Cortex of kidney (tissue), 1 donor: Measurements from ENCODE around the gene FLYWCH1.

Experiments
- DNase-seq: peaks from one replicate; lab custom pipeline; 2025; lab: John Stamatoyannopoulos, UW

FLYWCH1 gene

DNA sequence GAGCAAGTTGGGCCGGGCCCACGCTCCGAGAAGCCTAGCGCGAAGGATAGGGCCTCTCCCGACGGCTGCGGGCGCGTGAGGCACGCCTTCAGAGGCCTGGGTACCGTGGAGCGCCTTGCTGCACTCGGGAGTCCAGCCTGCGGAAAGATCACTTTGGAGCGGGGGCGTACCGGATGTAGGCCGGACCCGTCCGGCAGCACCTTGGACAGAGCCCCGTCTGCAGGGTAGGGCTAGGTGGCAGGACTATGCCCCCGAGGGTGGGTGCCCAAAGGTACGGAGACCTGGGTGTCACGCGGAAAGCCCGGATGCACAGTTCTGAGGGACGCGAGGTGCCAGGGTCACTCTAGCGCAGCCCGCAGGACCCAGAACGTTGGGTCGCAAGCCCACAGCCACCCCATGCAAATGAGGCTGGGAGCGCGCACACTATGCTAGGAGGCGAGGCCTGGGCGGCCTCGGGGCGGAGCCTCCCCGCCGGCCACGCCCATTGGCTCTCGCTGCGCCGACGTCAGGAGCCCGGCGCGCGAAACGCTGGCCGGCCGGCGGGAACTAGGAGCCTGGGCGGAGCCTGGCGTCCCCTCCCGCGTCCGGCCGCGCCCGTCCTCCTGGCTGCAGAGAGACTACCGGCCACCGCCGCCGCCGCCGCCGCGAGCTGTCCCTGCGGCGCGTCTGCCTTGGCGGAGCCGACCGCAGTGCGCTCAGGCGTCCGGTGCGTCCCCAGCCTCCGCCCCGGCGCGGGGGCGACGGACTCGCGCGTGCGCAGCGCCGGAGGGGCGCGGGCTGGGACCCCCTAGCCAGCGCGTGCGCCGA, 57.2 kb downstream of the FLYWCH1 start, which contains the start of gene PAQR4:
Gene PAQR4 (plus strand): TSS at position 611 of the 807 bp plus-strand sequence. CDS start 327 bp downstream, outside the sequence.
- no peak for DNase-seq

DNA sequence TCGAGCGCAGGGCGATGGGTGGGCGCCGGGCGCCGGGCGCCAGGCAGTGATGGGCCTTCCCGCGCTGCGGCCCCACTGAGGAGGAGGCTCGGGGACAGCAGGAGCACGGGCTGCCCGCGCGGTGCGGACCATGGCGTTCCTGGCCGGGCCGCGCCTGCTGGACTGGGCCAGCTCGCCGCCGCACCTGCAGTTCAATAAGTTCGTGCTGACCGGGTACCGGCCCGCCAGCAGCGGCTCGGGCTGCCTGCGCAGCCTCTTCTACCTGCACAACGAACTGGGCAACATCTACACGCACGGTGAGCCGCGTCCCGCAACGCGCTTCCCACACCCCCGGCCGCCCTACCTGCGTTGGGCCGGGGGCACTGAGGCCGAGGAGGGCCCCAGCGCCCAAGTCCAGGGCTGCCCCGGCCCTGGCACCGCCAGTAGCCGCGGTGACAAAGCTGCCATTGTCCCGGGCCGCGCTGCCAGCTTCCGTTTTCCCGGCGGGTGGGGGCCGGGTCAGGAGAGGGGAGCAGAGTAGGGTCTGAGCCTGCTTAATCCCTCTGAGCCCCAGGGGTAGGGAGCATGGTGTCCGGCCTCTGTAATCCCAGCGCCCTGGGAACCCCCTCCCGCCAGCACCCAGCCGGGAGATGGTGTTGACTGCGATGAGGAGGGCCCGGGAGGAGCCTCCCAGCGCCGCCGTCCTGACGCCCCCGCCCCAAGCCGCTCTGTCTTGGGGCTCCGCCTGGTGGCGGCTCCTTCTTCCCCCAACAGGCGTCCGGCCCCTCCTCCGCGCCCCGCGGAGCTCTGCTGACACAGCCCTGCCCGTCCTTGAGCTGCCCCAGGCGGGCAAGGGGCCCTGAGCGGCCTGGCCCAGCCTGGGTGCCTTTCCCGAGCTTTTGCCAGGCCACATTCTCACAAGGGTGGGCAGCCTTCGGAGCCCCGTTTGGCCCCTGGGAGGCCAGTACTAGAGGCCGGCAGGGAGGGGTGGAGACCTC, 58.1 kb downstream of the FLYWCH1 start:
- DNase-seq: no peak

DNA sequence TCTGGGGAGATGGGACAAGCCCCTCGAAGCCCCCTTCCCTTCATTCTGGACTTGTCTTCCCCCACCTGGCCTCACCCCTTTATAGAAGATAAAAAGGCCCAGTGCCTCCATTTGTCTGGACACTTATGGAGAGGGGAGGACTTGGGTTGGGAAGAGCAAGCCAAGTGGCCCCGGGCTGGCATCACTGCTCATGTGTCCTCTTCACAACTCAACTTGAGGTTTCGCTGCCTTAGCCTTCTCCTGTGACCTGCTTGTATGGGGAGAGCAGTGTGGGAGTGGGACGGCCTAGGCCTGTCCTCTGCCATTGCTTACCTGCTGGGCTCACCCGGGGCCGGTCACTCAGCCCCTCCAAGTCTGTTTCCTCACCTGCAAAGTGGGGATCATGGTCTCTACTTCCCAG, 58.8 kb downstream of the FLYWCH1 start:
- DNase-seq: no peak

- DNase-seq: no peak
Observed at GRCh38 chr16:2971134-2971984, 59.6 kb downstream of the FLYWCH1 start.

GRCh38 chr16:2971985-2972784, 60.5 kb downstream of the FLYWCH1 start:
- no peak for DNase-seq

GRCh38 chr16:2973093-2973492, 61.4 kb downstream of the FLYWCH1 start:
- DNase-seq: no peak

- DNase-seq: no peak
Observed at GRCh38 chr16:2973605-2974318, 62.0 kb downstream of the FLYWCH1 start.

- DNase-seq: no peak
Observed at GRCh38 chr16:2974319-2975056, 62.8 kb downstream of the FLYWCH1 start.

GRCh38 chr16:2975161-2975795, 63.5 kb downstream of the FLYWCH1 start:
- no peak for DNase-seq

DNA sequence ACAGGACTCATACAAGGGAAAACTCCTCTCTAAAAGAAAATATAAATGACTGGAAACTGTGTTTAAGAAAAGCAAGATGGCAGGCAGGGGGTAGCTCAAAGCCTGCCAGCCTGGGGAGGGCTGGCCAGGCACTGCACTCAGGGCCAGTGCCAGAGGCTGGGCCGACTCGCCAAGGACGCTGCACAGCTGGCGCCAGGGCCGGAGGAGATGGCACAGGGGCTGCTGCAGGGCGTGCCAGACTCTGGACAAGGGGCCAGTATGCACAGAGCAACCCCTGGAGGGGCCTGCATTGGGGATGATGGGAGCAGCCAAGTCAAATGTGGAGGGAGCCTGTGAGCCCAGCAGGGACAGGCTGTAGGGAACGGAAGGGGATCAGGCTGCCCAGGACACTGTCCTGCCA, 64.5 kb downstream of the FLYWCH1 start:
- DNase-seq: no peak

- no peak for DNase-seq
Observed at GRCh38 chr16:2976673-2977072, 64.9 kb downstream of the FLYWCH1 start.

- DNase-seq: no peak
Observed at GRCh38 chr16:2977440-2977839, 65.7 kb downstream of the FLYWCH1 start.

- no peak for DNase-seq
Observed at GRCh38 chr16:2979669-2980226, 68.0 kb downstream of the FLYWCH1 start.

- DNase-seq: no peak
Observed at GRCh38 chr16:2980227-2981176, 68.8 kb downstream of the FLYWCH1 start, which contains the start of gene PKMYT1. Gene PKMYT1, minus strand, starts transcription at chr16:2980446. Its CDS starts 789 bp downstream, at chr16:2979657.

GRCh38 chr16:2981177-2981898, 69.6 kb downstream of the FLYWCH1 start:
- no peak for DNase-seq

- no peak for DNase-seq
Observed at GRCh38 chr16:2981899-2982250, 70.1 kb downstream of the FLYWCH1 start.

- DNase-seq: no peak
Observed at GRCh38 chr16:2982402-2982801, 70.7 kb downstream of the FLYWCH1 start.
